ES-I3 (cell line): ENCODE results near the gene MACROD2.

Experiments
- H3K36me3 ChIP-seq: 2 replicates; pipeline ENCODE4 v1.6.1; 2013; ENCODE audit warnings: mild to moderate bottlenecking, low read length, control low read depth, moderate library complexity; ENCODE audit not compliant: insufficient read depth
- H3K4me1 ChIP-seq: 2 replicates; pipeline ENCODE4 v1.6.1; 2013; ENCODE audit warnings: mild to moderate bottlenecking, control low read depth, low read length; ENCODE audit not compliant: insufficient read depth
- H3K9ac ChIP-seq: 2 replicates; pipeline ENCODE4 v1.6.1; 2013; ENCODE audit warnings: low read depth, mild to moderate bottlenecking, low read length, moderate library complexity
- H3K9me3 ChIP-seq: 2 replicates; pipeline ENCODE4 v1.6.1; 2013; ENCODE audit warnings: mild to moderate bottlenecking, low read length, moderate library complexity; ENCODE audit not compliant: control insufficient read depth, insufficient read depth

Gene MACROD2

GRCh38 chr20:15071085-15071808, 1075.9 kb downstream of the MACROD2 start:
- Histone ChIP-seq H3K9me3 (peaks cover 3% of the 10 kb centered on the region), H3K9ac (no peak overlapping the region), H3K4me1 (no peaks in the 10 kb centered on the region), H3K36me3 (no peaks in the 10 kb centered on the region)

- Histone ChIP-seq H3K9me3 (peaks cover 3% of the 10 kb centered on the region), H3K9ac (no peak overlapping the region), H3K36me3 (no peaks in the 10 kb centered on the region), H3K4me1 (no peaks in the 10 kb centered on the region)
Measured at GRCh38 chr20:15072316-15072715, 1077.0 kb downstream of the MACROD2 start.

- H3K9ac ChIP-seq, result no peak overlapping the region
- H3K4me1 ChIP-seq, result peaks cover 3% of the 10 kb centered on the region
- H3K36me3 ChIP-seq, result no peaks in the 10 kb centered on the region
- H3K9me3 ChIP-seq, result no peaks in the 10 kb centered on the region; the same call in 1 of the 2 replicates
Measured at GRCh38 chr20:15075586-15075985, 1080.3 kb downstream of the MACROD2 start.

- Histone ChIP-seq H3K9ac (no peak overlapping the region), H3K9me3 (no peaks in the 10 kb centered on the region), H3K36me3 (no peaks in the 10 kb centered on the region), H3K4me1 (peaks cover 3% of the 10 kb centered on the region)
Measured at GRCh38 chr20:15076785-15077184, 1081.5 kb downstream of the MACROD2 start.

GRCh38 chr20:15077733-15078250, 1082.5 kb downstream of the MACROD2 start:
- Histone ChIP-seq H3K4me1 (peaks cover 3% of the 10 kb centered on the region), H3K9me3 (no peaks in the 10 kb centered on the region), H3K36me3 (no peaks in the 10 kb centered on the region), H3K9ac (no peak overlapping the region)

GRCh38 chr20:15079594-15080340, 1084.5 kb downstream of the MACROD2 start:
- H3K4me1 ChIP-seq, result peaks cover 3% of the 10 kb centered on the region
- H3K9ac ChIP-seq, result no peak overlapping the region
- H3K36me3 ChIP-seq, result no peaks in the 10 kb centered on the region
- H3K9me3 ChIP-seq, result no peaks in the 10 kb centered on the region

- peaks cover 3% of the 10 kb centered on the region for H3K4me1 ChIP-seq
- no peaks in the 10 kb centered on the region for H3K9me3 ChIP-seq
- no peak overlapping the region for H3K9ac ChIP-seq
- H3K36me3 ChIP-seq, result no peaks in the 10 kb centered on the region
Measured at GRCh38 chr20:15081261-15081660, 1085.9 kb downstream of the MACROD2 start.

- H3K4me1 ChIP-seq, result no peaks in the 10 kb centered on the region
- H3K9me3 ChIP-seq, result no peaks in the 10 kb centered on the region
- no peak overlapping the region for H3K9ac ChIP-seq
- H3K36me3 ChIP-seq, result no peaks in the 10 kb centered on the region
Measured at GRCh38 chr20:15091421-15092037, 1096.2 kb downstream of the MACROD2 start.

GRCh38 chr20:15098351-15098750, 1103.0 kb downstream of the MACROD2 start:
- H3K36me3 ChIP-seq, result no peaks in the 10 kb centered on the region

GRCh38 chr20:15099130-15099529, 1103.8 kb downstream of the MACROD2 start:
- Histone ChIP-seq H3K36me3 (no peaks in the 10 kb centered on the region), H3K9me3 (no peaks in the 10 kb centered on the region), H3K9ac (no peak overlapping the region), H3K4me1 (no peaks in the 10 kb centered on the region)

More at GRCh38 chr20:15098351-15098750, 1103.0 kb downstream of the MACROD2 start:
- Histone ChIP-seq H3K9me3 (no peaks in the 10 kb centered on the region), H3K4me1 (no peaks in the 10 kb centered on the region), H3K9ac (no peak overlapping the region)

GRCh38 chr20:15100506-15101160, 1105.3 kb downstream of the MACROD2 start:
- Histone ChIP-seq H3K9me3 (no peaks in the 10 kb centered on the region), H3K9ac (no peak overlapping the region), H3K36me3 (no peaks in the 10 kb centered on the region)

GRCh38 chr20:15107931-15108330, 1112.6 kb downstream of the MACROD2 start:
- peaks cover 9% of the 10 kb centered on the region for H3K9me3 ChIP-seq
- H3K36me3 ChIP-seq, result no peaks in the 10 kb centered on the region
- H3K9ac ChIP-seq, result no peak overlapping the region
- H3K4me1 ChIP-seq, result no peaks in the 10 kb centered on the region

More at GRCh38 chr20:15100506-15101160, 1105.3 kb downstream of the MACROD2 start:
- no peaks in the 10 kb centered on the region for H3K4me1 ChIP-seq

GRCh38 chr20:15109494-15109893, 1114.2 kb downstream of the MACROD2 start:
- peaks cover 9% of the 10 kb centered on the region for H3K9me3 ChIP-seq
- no peaks in the 10 kb centered on the region for H3K36me3 ChIP-seq
- H3K4me1 ChIP-seq, result no peaks in the 10 kb centered on the region
- H3K9ac ChIP-seq, result no peak overlapping the region

GRCh38 chr20:15111654-15112053, 1116.3 kb downstream of the MACROD2 start:
- Histone ChIP-seq H3K9ac (no peak overlapping the region), H3K4me1 (no peaks in the 10 kb centered on the region), H3K9me3 (peaks cover 9% of the 10 kb centered on the region), H3K36me3 (no peaks in the 10 kb centered on the region)
